K562 (cell line): ENCODE data around the gene UBE2R2. TPM values are rescaled to one million over a fixed set of nuclear protein-coding genes. Genes with fewer than 3 reads are reported as not detected.

Source experiments
- ATAC-seq: fragments of 200-7000 bp; cut with Tn5 transposase; 3 replicates; pipeline ENCODE4 v1.9.1; 2020; ENCODE audit warnings: moderate library complexity
- BruUV-seq: library from RNA; stranded (reverse); fragments of 400-500 nt; replicated peaks from 2 replicates; lab custom pipeline; 2021; lab: Mats Ljungman, UMichigan
- CTCF ChIA-PET: fragments of 300-600 bp; formaldehyde crosslinking; extraction: SDS; loops from one replicate; lab custom pipeline; 2021; ENCODE audit warnings: low intra/inter-chr PET ratio; lab: Yijun Ruan, JAX
- POLR2A ChIA-PET: fragments of 300-600, 350-650 bp; sonication (Branson Sonifier 250); formaldehyde crosslinking; extraction: SDS; loops from one replicate; lab custom pipeline; 2021; ENCODE audit warnings: antibody characterized with exemption, inconsistent platforms; lab: Yijun Ruan, JAX
- DNase-seq, 4 experiments: peaks; one replicate each; pipeline versions ENCODE4 v3.0.0 to v3.0.0-alpha.2; 2011 to 2018; ENCODE audit warnings: low spot score in 3 of 4, mixed read lengths in 3 of 4; ENCODE audit errors: extremely low read depth in 1 of 4
- FAIRE-seq: peaks from 2 replicates; lab custom pipeline; 2011; peaks lifted over from hg19 to GRCh38; lab: Jason Lieb, UNC
- H2AFZ ChIP-seq: 2 replicates; pipeline ENCODE4 v1.6.0; 2011; ENCODE audit warnings: low read depth, low read length, control low read depth, inconsistent platforms
- H3K27ac ChIP-seq: fragments of 200-600 bp; 3 replicates; pipeline ENCODE4 v1.8.0; 2011; ENCODE audit warnings: low read depth, mild to moderate bottlenecking, control low read depth, inconsistent platforms, low read length, moderate library complexity, mixed read lengths; ENCODE audit errors: extremely low read depth
- H3K27me3 ChIP-seq, 2 experiments: fragments of 300-600 bp in 1 of 2; 2 replicates in 1 of 2; 3 replicates in 1 of 2; pipeline versions ENCODE4 v1.6.0 to v1.8.0; 2011; ENCODE audit warnings: inconsistent platforms in 2 of 2, low read length in 2 of 2, mild to moderate bottlenecking in 1 of 2, mixed read lengths in 1 of 2, moderate library complexity in 1 of 2; ENCODE audit not compliant: control insufficient read depth in 2 of 2, insufficient read depth in 2 of 2
- H3K36me3 ChIP-seq: fragments of 300-600 bp; 3 replicates; pipeline ENCODE4 v1.8.0; 2011; ENCODE audit warnings: mild to moderate bottlenecking, low read length, inconsistent platforms; ENCODE audit not compliant: control insufficient read depth, insufficient read depth
- H3K4me1 ChIP-seq, 2 experiments: fragments of 200-600 bp in 1 of 2; replicated peaks in 1 of 2; 2 replicates in 1 of 2; 3 replicates in 1 of 2; pipeline versions ENCODE4 v1.5.1 to v1.8.0; 2011; ENCODE audit warnings: inconsistent platforms in 2 of 2, low read length in 2 of 2, mild to moderate bottlenecking in 1 of 2, mixed read lengths in 1 of 2, moderate library complexity in 1 of 2; ENCODE audit not compliant: control insufficient read depth in 2 of 2, insufficient read depth in 2 of 2
- H3K4me2 ChIP-seq: 2 replicates; pipeline ENCODE4 v1.6.1; 2011; ENCODE audit warnings: low read length, control low read depth, inconsistent platforms, mixed read lengths; ENCODE audit not compliant: insufficient read depth
- H3K4me3 ChIP-seq: fragments of 200-600 bp; sonication (generic), shearing (Covaris generic); 2 replicates; pipeline ENCODE4 v1.5.1; 2016; ENCODE audit warnings: control low read depth, inconsistent platforms
- H3K79me2 ChIP-seq: fragments of 200-600 bp; 3 replicates; pipeline ENCODE4 v1.8.0; 2011; ENCODE audit warnings: low read length, inconsistent platforms; ENCODE audit not compliant: control insufficient read depth, insufficient read depth
- H3K9ac ChIP-seq, 2 experiments: 2 replicates each; pipeline versions ENCODE4 v1.6.0 to v1.6.1; 2011; ENCODE audit warnings: low read depth in 2 of 2, low read length in 2 of 2, control low read depth in 1 of 2, inconsistent platforms in 1 of 2, mild to moderate bottlenecking in 1 of 2, mixed read lengths in 1 of 2; ENCODE audit not compliant: insufficient read depth in 1 of 2
- H3K9me1 ChIP-seq: one replicate; pipeline ENCODE4 v1.6.0; 2011; ENCODE audit warnings: inconsistent platforms, mild to moderate bottlenecking, low read length, moderate library complexity; ENCODE audit not compliant: control insufficient read depth, insufficient read depth
- H3K9me3 ChIP-seq: replicated peaks from 2 replicates; pipeline ENCODE4 v1.5.1; 2011; ENCODE audit warnings: low read depth, low read length, inconsistent platforms; ENCODE audit not compliant: control insufficient read depth, insufficient read depth
- H4K20me1 ChIP-seq: replicated peaks from 2 replicates; pipeline ENCODE4 v1.6.1; 2011; ENCODE audit warnings: low read length, inconsistent platforms, mixed read lengths; ENCODE audit not compliant: control insufficient read depth, insufficient read depth
- HNRNPLL ChIP-seq: fragments of 200-400 bp; formaldehyde crosslinking; IDR thresholded peaks from 2 replicates; pipeline ENCODE4 v1.6.1; 2017; ENCODE audit warnings: low read length, low read depth, mild to moderate bottlenecking; ENCODE audit not compliant: poor library complexity, severe bottlenecking
- KDM4B ChIP-seq, 2 experiments: fragments of 450-650 bp in 1 of 2; sonication (generic) in 1 of 2; IDR thresholded peaks; 2 replicates each; pipeline ENCODE4 v1.6.1; 2016 to 2017; ENCODE audit warnings: borderline replicate concordance in 2 of 2, antibody characterized with exemption in 1 of 2, low read depth in 1 of 2, mild to moderate bottlenecking in 1 of 2
- NFXL1 ChIP-seq: fragments of 450-650 bp; formaldehyde crosslinking; IDR thresholded peaks from 2 replicates; pipeline ENCODE4 v1.4.0; 2021; ENCODE audit warnings: mild to moderate bottlenecking
- in situ Hi-C: fragments of 300-500 bp; cut with MboI; formaldehyde crosslinking; loops from 4 replicates; pipeline ENCODE4 v1.15.0; 2018; ENCODE audit warnings: inconsistent platforms, mixed read lengths
- intact Hi-C: fragments of 100-400 bp; cut with micrococcal nuclease; formaldehyde crosslinking; loops from 2 replicates; pipeline ENCODE4 v1.14.2; 2022
- polyA plus RNA-seq, 8 experiments: library from polyadenylated mRNA; depleted of rRNA in 4 of 8; stranded (reverse) in 5 of 8; unstranded in 3 of 8; fragments of >200 nt; fragmentation: Nextera tagmentation in 2 of 8; fragmentation: Illumina TruSeq in 1 of 8; extraction: Ambion mirVana in 2 of 8; extraction: Trizol in 1 of 8; gene quantifications; 2 replicates each; pipeline versions ENCODE4 v1.2.1 to v1.2.3, GENCODE V29; 2011 to 2014; ENCODE audit warnings: inconsistent platforms in 1 of 8, missing spikeins in 1 of 8
- total RNA-seq, 7 experiments: library from RNA; depleted of rRNA in 6 of 7; stranded (reverse); fragments of >200 nt in 6 of 7; fragmentation: Illumina TruSeq in 2 of 7; extraction: Trizol in 2 of 7; gene quantifications; 2 replicates each; pipeline versions ENCODE4 v1.2.1 to v1.2.3, GENCODE V29; 2011 to 2021; ENCODE audit warnings: low replicate concordance in 1 of 7
- TF ChIP-seq, protein P1 (sequence below): fragments of 450-650 bp; IDR thresholded peaks from 2 replicates; pipeline ENCODE4 v1.7.1; 2018; ENCODE audit warnings: mild to moderate bottlenecking, low read depth; ENCODE audit not compliant: partially characterized antibody
- TF ChIP-seq, protein P2 (sequence below): sonication (generic); formaldehyde crosslinking; IDR thresholded peaks from 2 replicates; pipeline ENCODE4 v1.8.0; 2022; ENCODE audit warnings: mild to moderate bottlenecking, missing genetic modification reagents

Gene UBE2R2
- total and polyA plus RNA-seq, 9 of the 15 experiments (the other 6 are each of a cell fraction or from before 2014, with no cell fraction given) = 7.8 to 26.2 (median 11.8) TPM

GRCh38 chr9:33893861-33894260 lies 76.9 kb downstream of the UBE2R2 start:
- DNase-seq = no peak
- H3K36me3 ChIP-seq = peaks cover 3% of the 10 kb centered on the region; the same call in 1 of the 3 replicates
- H3K9me3 ChIP-seq = no peaks in the 10 kb centered on the region
- H4K20me1 ChIP-seq = no peaks in the 10 kb centered on the region
- H3K9ac ChIP-seq = no peak overlapping the region
- H3K4me1 ChIP-seq = no peaks in the 10 kb centered on the region
- intact Hi-C loops = no loop called here
- no peak overlapping the region for H3K27ac ChIP-seq
- ATAC-seq = no peak
- FAIRE-seq = no peak
- no peak overlapping the region for H2AFZ ChIP-seq
- TF ChIP-seq, protein P1, sequence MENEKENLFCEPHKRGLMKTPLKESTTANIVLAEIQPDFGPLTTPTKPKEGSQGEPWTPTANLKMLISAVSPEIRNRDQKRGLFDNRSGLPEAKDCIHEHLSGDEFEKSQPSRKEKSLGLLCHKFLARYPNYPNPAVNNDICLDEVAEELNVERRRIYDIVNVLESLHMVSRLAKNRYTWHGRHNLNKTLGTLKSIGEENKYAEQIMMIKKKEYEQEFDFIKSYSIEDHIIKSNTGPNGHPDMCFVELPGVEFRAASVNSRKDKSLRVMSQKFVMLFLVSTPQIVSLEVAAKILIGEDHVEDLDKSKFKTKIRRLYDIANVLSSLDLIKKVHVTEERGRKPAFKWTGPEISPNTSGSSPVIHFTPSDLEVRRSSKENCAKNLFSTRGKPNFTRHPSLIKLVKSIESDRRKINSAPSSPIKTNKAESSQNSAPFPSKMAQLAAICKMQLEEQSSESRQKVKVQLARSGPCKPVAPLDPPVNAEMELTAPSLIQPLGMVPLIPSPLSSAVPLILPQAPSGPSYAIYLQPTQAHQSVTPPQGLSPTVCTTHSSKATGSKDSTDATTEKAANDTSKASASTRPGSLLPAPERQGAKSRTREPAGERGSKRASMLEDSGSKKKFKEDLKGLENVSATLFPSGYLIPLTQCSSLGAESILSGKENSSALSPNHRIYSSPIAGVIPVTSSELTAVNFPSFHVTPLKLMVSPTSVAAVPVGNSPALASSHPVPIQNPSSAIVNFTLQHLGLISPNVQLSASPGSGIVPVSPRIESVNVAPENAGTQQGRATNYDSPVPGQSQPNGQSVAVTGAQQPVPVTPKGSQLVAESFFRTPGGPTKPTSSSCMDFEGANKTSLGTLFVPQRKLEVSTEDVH = no peak
- no peak for TF ChIP-seq NFXL1 (CRISPR knock-in tag)
- TF ChIP-seq, protein P2, sequence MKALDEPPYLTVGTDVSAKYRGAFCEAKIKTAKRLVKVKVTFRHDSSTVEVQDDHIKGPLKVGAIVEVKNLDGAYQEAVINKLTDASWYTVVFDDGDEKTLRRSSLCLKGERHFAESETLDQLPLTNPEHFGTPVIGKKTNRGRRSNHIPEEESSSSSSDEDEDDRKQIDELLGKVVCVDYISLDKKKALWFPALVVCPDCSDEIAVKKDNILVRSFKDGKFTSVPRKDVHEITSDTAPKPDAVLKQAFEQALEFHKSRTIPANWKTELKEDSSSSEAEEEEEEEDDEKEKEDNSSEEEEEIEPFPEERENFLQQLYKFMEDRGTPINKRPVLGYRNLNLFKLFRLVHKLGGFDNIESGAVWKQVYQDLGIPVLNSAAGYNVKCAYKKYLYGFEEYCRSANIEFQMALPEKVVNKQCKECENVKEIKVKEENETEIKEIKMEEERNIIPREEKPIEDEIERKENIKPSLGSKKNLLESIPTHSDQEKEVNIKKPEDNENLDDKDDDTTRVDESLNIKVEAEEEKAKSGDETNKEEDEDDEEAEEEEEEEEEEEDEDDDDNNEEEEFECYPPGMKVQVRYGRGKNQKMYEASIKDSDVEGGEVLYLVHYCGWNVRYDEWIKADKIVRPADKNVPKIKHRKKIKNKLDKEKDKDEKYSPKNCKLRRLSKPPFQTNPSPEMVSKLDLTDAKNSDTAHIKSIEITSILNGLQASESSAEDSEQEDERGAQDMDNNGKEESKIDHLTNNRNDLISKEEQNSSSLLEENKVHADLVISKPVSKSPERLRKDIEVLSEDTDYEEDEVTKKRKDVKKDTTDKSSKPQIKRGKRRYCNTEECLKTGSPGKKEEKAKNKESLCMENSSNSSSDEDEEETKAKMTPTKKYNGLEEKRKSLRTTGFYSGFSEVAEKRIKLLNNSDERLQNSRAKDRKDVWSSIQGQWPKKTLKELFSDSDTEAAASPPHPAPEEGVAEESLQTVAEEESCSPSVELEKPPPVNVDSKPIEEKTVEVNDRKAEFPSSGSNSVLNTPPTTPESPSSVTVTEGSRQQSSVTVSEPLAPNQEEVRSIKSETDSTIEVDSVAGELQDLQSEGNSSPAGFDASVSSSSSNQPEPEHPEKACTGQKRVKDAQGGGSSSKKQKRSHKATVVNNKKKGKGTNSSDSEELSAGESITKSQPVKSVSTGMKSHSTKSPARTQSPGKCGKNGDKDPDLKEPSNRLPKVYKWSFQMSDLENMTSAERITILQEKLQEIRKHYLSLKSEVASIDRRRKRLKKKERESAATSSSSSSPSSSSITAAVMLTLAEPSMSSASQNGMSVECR (CRISPR knock-in tag) = no peak
- TF ChIP-seq HNRNPLL = no peak
- TF ChIP-seq KDM4B (IDR thresholded peaks at IDR 0.05; ENCODE audit: borderline replicate concordance in 2 of 2, low read depth in 1 of 2) = no peak
- no peaks in the 10 kb centered on the region for H3K27me3 ChIP-seq
- BruUV-seq = no TSS peak
- ChIA-PET POLR2A (interaction anchor here (1.1 kb wide), 1 partner anchor 13 kb away, joined by 3 read pairs; no protein-coding TSS in a partner anchor), CTCF (no interaction called here)
- H3K4me2 ChIP-seq = no peak overlapping the region
- H3K79me2 ChIP-seq = peaks cover 12% of the 10 kb centered on the region
- H3K9me1 ChIP-seq = no peaks in the 10 kb centered on the region
- H3K4me3 ChIP-seq = no peak overlapping the region
- in situ Hi-C loops = no loop called here
